G401.6 (cell line): ENCODE data around the gene ZBTB25.
A peak's percentile ranks its signal among the peaks of the same experiment; 100 is the strongest.

ENCODE experiments used
- FAIRE-seq: peaks from 2 replicates; lab custom pipeline; 2012; peaks lifted over from hg19 to GRCh38; lab: Jason Lieb, UNC

Gene ZBTB25

DNA sequence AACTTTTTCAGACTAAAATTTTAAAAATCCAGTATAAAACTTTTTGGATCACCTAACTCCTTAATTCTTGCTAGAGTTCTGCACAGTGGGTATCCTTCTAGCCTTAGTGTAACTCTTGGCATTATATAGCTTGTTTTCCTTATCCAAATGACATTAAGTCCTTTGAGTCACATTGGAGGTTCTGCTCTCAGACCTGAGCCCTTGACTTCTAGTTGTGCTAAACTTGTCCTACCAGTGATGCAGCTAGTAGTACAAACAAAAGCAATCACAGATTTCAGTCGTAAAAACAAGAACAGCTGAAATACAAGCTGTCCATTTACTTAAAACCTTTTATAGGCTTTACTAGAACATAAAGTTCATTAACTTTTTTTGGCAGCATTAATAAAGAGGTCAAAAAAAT, 11.4 kb upstream of the ZBTB25 start:
- no peak for FAIRE-seq

DNA sequence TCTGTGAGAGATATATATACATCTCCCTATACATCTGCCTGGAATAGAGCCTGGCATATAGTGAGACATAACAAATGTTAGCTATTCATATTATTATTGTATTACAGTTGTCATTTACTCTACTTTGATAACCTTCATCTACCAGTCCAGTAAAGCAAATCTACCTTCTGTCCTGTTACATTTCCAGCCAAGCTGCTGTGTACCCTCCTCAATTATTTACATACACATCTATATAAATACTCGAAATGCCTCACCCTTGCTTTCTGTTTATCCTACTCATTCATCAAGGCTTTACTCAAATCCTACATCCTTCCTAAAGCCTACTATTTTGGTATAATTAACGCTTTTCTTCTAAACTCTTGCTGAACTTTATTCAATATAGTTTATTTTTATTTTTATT, 9.6 kb upstream of the ZBTB25 start:
- no peak for FAIRE-seq

DNA sequence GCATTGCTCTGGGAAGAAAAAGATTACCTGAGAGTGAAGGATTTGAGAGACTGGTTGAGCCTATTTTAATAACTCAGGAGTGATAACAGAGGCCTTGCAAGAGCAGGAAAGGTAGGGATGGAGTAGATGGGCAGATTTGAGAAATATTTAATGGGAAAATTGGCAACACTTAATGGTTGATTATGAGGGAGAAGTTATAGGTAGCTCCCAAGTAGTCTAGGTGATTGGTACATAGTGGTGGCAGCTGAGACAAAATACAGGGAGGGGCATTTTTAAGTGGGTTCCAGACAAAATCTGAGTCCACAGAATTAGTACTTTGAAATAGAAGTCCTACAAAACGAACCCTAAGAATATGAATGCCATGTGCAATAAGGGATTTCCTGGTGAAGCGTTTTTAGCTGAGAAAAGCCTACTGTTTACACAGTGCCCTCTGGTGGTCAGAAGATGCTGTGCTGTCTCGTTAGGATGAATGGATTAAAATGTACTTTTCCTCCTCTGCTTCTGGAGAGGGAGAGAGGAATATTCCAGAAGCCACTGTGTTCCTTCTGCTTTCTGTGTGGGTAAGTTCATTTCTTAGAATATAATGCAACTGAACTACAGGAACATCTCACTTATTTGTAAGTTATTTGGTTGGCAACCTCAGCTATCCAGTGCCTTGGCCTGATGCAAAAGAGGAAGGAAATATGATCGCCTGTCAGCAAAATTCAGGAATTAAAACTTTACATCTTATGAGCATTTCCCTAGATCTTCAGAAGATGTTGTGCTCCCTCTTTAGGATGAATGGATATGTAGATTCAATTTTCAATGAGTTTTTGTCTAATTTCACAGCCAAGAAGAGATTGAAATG, 7.4 kb upstream of the ZBTB25 start:
- peak; percentile 92 for FAIRE-seq

DNA sequence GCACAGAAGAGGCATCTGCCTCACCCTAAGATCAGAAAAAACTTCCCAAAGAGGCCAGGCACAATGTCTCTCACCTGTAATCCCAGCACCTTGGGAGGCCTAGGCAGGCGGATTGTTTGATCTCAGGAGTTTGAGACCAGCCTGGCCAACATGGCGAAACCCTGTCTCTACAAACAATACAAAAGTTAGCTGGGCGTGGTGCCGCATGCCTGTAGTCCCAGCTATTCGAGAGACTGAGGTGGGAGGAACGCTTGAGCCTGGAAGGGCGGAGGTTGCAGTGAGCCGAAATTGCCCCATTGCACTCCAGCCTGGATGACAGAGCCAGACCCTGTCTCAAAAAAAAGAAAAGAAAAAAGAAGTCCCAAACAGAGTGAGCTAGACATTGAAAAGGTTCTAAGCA, 5.4 kb upstream of the ZBTB25 start:
- no peak for FAIRE-seq

DNA sequence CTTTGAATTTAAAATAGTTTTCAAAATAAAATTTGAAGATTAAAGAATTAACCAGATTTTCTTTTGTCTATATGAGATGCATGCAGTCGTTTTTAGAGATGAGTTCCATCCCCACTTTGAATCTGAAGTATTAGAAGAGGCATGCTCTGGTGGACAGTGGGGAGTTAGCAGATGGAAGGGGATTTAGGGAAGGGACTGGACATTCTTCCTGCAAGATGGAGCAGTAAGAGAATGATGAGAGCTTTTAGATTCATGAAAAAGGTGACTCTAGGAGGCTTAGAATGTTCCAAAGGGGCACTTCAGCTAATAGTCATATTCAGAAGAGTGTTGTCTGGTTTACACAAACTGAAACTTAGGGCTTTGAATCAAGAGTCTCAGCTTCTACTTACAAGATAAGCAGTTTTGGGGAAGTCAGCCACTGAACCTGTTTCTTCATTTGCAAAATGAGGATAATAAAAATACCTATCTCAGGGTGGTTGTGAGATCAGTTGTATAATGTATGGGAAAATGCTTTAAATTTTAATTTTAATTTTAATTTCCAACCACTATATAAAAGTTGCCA, 4.7 kb upstream of the ZBTB25 start:
- FAIRE-seq = no peak

DNA sequence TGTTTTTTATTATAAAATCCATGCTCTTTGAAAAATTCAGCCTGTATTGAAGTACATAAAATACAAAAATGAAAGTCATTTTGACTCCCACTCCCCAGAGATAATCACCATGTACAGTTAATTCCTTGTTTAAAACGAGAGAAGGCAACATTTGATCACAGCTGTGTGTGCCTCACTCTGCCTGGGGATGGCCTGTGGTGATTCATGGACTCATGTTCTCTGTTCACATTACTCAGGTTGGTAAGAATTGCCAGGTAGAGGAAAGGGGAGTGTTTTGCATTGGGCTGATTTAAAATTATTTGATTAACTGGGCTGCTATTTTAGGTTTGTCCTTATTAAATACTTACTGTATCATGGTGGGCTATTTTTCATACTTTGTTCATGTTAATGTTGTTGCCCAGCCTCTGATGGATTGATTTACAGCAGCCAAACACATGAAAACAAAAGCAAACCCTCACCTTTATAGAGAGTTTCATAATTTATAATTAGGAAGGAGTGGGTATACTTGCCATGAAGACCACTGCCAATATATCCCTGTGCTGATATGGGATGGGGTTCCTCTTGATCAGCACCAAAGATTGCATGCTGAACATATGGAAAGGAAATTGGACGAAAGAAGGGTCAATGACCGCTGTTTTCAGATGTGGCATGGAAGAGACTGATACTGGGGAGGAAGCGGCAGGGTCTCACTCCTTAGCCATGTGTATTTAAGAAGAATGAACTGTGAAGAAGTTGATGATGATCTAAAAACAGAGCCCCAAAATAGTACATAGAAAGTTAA, 3.9 kb upstream of the ZBTB25 start:
- no peak for FAIRE-seq

DNA sequence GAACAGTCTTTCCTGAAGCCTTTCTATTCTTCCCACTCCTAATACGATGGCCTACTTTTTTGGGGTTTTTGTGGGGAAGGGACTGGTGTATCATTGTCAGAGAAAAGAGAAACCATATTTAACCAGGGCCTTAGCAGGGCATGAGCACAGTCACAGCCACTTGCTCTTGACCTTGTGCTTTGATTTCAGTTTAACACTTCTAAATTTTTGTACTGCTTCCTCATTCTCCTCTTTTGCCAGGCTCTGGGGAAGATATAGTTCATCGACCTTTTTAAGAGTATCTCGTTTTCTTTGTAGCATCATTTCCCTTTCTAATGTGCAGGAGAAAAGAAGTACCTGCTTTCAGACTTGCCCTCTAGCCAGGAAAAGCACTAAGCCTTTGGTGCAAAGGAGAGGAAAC, 3.1 kb upstream of the ZBTB25 start:
- FAIRE-seq = no peak

DNA sequence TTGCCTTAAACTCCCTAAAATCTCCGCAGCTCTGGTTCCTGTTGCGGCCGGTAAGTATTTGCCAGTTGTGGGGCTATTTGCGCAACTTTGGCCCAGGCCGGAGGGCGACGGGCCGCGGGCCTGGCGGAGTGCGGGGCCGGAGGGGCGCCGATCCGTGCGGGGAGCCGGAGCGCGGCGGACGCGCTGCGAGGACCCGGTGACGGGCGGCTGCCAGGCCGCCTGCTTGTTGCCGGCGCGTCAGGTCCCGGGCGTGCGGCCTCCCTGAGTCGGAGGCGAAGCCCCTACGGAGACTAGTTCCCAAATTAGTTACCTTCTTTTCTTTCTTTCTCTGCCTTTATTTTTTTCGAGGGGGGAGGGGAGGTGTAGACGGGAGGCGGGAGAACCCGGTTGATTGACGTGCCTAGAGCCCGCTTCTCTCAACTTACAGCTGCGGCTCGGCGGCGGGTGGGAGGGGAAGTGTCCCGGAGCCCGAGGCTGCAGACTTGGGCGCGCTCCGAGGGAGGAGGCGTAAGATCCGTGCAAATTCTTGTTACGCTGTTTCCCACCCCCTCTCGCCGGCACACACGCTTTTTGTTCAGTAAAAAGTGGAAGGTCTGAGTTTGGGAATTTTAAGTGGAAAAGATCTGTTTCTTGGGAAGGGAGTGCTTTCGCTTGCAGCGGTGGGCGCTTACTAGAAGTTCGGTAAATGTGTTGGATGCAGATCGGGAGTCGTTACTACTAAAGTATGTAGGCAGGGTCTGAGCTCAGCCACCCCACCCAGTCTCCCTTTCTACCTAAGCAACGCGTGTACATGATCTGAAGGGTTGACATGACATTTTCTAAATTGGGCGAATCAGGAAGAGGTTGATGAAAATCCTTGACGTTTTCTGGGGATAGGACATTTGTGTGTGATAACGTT, 1.5 kb upstream of the ZBTB25 start:
- peak; percentile 41 for FAIRE-seq

DNA sequence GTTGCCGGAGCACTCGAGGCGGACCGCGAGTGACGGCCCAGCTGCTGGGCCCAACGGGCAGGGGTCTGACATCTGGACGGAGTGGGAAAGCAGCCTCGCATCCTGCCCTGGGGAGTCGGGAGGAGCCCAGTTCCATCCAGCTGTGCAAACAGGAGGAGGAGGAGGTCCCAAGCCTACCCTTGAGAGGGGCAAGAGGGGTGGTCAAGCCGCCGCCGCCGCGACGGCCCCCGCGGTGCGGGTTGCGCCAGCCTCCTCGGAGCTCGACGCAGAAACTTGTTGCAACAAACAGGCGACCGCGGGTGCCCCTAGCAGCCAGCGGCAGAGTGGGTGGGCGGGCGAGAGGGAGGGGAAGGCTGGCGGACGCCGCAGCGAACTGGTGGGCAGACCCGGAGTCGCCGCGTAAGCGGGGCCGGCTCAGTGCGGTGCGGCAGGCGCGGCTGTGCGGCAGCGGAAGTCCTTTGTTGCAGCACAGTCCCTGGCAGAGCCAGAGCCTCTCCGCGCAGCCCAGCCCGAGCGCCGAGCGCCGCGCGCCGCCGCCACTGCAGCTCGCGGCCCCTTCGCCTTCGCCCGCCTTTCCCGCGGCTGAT, 765 bp upstream of the ZBTB25 start, which contains the start of gene ZBTB1:
TSS of gene ZBTB1 (plus strand) at position 461 of the 587 bp plus-strand sequence. CDS start 16,735 bp downstream, outside the sequence.
- FAIRE-seq = no peak

DNA sequence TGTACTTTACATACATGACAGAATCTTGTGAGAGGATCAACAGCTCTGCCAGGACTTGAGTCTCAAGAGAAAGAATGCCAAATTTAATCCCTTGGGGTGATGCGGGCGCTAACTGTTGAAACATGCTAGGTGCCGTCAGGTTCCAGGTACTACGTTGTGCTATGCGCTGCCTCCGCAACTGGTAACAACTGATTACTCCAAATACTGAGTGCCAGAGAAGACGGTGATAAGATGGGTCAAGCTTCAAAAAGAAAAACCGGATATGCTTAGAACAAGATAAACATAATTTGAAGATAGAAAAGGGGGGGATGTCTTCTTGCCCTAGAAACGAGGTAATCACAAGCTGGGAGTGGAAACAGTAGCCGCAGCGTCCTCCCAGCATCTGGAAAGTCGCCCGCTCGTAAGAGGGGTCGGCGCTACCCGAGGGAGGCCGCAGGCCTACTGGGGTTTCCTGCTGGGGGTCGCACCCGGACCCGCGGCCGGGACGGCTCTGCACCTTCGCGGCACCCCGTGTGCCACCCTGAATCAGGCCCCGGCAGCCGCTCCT, 678 bp downstream of the ZBTB25 start:
- FAIRE-seq = no peak

DNA sequence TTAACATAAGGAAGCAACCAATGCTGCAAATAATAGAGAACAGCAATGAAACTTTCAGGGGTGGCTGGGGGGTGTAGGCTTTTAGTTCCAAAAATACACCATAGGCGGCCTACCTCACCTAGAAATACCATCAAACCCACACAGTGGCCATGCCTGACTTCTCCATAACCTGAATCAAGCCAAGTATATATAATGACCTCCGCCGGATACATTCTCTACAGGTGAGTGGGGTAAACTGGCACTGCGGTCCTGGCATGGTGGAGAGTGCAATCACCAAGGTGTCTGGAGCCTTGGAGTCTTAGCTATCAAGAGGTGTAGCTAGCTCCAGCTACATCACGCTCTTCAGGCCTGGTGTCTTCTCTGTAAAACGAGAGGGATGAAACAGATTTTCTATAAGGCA, 1.2 kb downstream of the ZBTB25 start:
- FAIRE-seq = no peak

DNA sequence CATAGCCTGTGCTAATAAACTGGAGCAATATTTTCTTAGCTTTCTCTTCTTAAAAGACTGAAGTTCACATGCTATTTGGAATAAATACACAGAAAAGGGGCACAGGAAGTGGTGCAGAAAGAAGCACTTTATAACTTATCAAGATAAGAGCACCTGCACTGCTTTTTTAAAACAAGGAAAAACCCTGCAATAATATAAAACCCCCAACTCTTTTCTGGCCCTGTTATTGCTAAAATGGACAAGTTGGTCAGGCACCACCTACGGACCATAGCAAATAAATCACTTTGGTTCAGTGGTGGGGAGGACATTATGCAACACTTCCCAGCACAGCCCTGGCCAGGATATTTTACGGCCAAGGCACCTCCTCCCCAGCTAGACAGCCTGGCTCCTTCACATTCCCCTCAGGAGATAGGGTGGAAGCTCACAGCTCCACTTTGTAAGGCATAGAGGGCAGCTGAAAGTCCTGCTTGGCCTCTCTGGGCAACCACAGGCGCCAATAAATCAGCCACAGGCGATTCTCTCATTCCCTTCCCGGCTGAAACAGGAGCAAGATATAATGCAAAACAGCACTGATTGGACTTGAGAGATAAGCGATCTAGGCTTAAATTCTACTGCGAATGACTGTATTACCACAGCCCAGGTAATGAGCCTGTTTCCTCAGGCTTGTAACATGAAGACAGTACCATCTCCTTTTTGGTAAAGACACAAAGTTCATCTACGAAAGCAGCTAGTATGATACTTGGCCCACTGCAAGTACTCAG, 2.0 kb downstream of the ZBTB25 start:
- FAIRE-seq = no peak

DNA sequence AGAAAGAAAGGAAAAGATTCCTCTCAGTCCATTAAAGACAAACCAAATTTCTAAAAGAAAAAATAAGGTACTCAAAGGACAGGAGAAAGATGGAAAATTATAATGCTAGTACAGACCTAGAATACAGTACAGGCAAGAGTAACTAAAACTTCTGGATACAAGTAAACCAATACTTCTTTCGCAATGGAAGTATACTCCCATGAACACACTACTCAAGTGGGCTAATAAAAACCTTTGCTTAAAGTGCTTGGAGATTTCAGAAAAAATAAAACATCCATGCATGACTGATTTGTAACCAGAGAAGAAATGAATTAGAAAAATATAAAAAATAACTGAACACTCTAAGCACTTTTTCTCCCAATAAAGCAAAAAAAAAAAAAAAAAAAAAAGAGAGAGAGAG, 3.5 kb downstream of the ZBTB25 start:
- no peak for FAIRE-seq

DNA sequence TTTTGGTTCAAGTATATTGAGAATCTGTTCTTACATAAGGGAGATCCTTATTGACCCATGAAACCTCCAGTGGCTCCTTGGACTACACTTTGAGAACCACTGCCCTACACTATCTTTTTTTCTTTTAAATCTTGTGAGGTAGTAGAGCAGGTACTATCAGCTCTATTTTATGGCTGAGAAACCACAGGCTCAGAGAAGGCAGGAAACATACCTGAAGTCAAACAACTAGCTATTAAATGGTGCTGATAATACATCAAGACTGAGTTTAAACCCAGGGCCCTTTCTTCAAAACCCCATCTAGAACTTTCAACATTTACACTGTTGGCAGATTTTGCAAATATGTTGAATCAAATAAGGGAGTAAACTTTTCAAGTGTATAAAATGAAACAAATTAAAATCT, 6.9 kb downstream of the ZBTB25 start:
- no peak for FAIRE-seq

DNA sequence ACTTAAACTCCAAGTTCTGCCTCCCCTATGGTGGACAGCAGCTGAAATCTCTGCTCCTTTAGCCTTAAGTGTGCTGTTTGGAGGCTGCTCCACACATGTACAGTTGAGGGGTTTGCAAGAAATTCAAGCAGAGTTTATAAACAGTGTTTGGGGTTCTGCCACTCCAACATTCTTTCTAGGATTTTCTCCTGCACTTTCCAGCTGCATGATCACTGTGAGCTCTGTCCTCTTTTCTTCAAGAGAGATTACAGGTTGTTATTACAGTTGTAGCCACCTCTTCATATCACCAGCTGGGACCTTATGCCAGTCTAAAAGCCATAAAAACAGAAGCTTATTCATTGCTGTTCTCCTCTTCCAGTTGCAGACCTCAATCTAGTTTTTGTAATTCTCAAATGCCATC, 8.4 kb downstream of the ZBTB25 start:
- FAIRE-seq = no peak

DNA sequence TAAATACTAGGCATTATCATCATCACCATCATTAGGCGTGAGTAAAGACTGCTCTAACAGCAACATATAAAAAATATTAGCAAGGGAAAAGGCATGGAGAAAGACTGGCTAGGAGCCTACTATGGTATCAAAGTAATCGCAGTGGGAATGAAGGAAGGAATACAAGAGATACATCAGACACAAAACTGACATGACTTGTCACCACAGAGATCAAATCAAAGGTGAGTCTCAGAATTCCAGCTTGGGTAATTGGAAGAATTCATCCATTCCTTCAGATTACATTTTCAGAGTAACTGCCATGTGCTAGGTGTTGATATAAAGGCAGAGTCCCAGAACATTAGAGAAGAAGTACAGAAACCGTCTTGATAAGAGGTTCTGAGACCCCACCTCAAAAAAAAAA, 10.2 kb downstream of the ZBTB25 start:
- no peak for FAIRE-seq

DNA sequence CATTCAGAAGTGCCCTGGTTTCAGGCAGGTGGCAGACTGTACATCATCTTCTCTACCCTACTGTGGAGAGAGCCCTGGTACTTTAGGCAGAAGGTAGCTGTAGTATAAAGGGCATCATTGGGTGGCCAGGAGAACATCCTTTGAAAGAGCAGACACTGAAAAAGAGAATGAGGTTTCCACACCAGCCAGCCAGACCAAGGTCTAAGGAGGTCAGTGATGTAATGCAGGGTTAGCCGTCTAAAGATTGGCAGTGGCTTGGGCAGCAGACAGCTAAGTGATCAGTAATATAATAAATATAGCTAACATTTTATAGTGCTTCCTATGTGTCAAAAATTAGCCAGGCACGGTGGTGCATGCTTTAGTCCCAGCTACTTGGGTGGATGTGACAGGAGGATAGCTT, 12.0 kb downstream of the ZBTB25 start:
- no peak for FAIRE-seq

DNA sequence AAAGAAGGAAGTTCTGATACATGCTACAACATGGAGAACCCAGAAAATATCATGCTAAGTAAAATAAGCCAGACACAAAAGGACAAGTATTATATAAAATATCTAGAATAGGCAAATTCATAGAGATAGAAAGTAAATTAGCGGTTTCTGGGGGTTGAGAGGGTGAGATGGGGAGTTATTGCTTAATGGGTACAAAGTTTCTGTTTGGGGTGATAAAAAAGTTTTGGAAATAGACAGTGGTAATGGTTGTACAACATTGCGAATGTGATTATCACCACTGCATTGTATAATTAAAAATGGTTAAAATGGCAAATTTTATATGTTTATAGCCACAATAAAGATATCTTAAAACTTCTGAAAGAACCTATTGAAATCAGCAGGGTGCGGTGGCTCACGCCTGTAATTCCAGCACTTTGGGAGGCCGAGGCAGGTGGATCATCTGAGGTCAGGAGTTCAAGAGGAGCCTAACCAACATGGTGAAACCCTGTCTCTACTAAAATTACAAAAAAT, 15.0 kb downstream of the ZBTB25 start:
- no peak for FAIRE-seq

DNA sequence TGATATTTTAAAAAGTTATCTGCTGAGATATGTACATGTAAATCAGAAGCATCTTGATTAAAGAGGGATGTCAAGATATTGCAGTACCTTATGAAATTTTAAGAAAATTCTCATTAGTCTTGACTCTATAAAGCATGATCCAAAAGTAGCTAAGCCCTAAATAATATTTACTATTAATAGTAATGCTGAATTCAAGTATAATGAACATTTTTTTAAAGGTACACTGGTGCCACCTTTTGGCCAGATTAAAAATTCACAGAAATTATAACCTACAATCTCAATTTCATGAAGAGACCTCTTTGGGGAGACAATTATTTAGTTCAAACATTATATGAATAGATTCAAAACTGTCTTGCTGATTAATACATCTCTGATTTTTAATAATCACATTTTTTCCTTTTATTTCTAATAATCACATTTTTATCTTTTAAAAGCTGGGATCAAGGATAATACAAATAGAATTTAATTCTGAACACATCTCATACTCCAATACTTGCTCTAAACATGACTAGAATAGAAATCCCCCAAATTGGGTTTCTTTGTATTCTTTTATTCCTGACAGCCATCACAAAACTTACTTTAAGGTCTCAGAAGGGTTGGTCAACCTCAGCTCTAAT, 24.9 kb downstream of the ZBTB25 start:
- peak; percentile 97 for FAIRE-seq

DNA sequence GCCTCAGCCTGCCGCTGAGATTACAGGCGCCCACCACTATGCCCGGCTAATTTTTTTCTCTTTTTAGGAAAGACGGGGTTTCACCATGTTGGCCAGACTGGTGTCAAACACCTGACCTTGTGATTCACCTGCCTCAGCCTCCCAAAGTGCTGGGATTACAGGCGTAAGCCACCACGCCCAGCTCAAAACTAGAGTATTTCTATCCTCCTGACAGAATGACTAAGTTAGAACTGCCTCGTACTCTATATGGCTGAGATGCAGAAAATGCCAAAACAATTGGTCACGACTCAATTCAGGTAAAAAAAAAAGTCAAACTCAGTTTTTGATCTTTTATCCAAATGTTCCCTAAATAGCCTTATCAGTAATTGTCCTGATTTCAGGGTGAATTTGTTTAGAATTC, 27.2 kb downstream of the ZBTB25 start:
- no peak for FAIRE-seq
